Coronary artery (tissue), 2 donors: Measurements from ENCODE around the gene CEP112.

Source experiments
- DNase-seq: peaks from one replicate; pipeline ENCODE4 v3.0.0-alpha.2; 2017; ENCODE audit warnings: low spot score
- H3K27ac ChIP-seq, 2 donors: fragments of 200-600 bp; sonication (generic); one replicate each; pipeline ENCODE4 v1.5.1; 2016 to 2019
- H3K4me3 ChIP-seq: fragments of 200-600 bp; sonication (generic); 2 replicates; pipeline ENCODE4 v1.5.1; 2016; ENCODE audit warnings: mild to moderate bottlenecking, moderate library complexity
- TF ChIP-seq, protein P1 (sequence below): fragments of 200-600 bp; sonication (generic); IDR thresholded peaks from one replicate; pipeline ENCODE4 v1.5.1; 2019; ENCODE audit warnings: antibody characterized with exemption

Gene CEP112

DNA sequence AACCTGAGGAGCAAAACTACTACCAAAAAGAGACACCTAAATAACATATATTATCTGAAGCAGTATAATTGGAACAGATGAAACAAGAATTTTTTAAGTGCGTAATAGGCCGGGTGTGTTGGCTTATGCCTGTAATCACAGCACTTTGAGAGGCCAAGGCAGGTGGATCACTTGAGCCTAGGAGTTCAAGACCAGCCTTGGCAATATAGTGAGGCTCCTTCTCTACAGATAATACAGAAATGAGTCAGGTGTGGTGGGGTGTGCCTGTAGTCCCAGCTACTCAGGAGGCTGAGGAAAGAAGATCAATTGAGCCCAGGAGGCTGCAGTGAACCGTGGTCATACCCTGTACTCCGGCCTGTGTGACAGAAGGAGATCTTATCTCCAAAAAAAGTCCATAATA, 336.3 kb downstream of the CEP112 start:
- Histone ChIP-seq H3K4me3 (no peak overlapping the region), H3K27ac (no peak overlapping the region)
- DNase-seq, result no peak
- TF ChIP-seq, protein P1, sequence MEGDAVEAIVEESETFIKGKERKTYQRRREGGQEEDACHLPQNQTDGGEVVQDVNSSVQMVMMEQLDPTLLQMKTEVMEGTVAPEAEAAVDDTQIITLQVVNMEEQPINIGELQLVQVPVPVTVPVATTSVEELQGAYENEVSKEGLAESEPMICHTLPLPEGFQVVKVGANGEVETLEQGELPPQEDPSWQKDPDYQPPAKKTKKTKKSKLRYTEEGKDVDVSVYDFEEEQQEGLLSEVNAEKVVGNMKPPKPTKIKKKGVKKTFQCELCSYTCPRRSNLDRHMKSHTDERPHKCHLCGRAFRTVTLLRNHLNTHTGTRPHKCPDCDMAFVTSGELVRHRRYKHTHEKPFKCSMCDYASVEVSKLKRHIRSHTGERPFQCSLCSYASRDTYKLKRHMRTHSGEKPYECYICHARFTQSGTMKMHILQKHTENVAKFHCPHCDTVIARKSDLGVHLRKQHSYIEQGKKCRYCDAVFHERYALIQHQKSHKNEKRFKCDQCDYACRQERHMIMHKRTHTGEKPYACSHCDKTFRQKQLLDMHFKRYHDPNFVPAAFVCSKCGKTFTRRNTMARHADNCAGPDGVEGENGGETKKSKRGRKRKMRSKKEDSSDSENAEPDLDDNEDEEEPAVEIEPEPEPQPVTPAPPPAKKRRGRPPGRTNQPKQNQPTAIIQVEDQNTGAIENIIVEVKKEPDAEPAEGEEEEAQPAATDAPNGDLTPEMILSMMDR, result no peak

- DNase-seq, result no peak
- Histone ChIP-seq H3K4me3 (no peak overlapping the region), H3K27ac (no peak overlapping the region)
- TF ChIP-seq, protein P1, result no peak
Observed at GRCh38 chr17:65855245-65855644, 336.7 kb downstream of the CEP112 start.

DNA sequence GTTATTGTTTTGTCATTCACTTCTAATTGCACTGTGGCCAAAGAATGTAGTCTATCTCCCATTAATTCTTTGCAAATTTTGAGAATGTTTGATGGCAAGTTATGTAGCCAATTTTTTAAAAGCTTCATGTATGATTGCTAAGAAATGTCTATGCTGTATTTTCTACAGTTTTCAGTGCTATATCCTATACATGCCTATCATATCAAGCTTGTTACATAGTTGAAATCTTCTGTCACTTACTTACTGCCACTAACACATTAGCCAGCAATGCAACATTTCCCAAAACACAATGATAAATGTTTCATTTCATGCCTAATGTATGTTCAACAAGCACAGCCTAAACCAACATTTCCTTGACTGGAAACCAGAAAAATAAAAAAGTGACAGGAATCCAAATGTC, 338.1 kb downstream of the CEP112 start:
- TF ChIP-seq, protein P1, result no peak
- Histone ChIP-seq H3K27ac (no peak overlapping the region), H3K4me3 (no peak overlapping the region)
- DNase-seq, result no peak

GRCh38 chr17:65852911-65853310, 339.0 kb downstream of the CEP112 start:
- no peak overlapping the region for H3K4me3 ChIP-seq
- TF ChIP-seq, protein P1, result no peak

GRCh38 chr17:65851965-65852736, 339.8 kb downstream of the CEP112 start:
- TF ChIP-seq, protein P1, result no peak
- Histone ChIP-seq H3K4me3 (no peak overlapping the region), H3K27ac (no peak overlapping the region)
- DNase-seq, result no peak

More at GRCh38 chr17:65852911-65853310, 339.0 kb downstream of the CEP112 start:
- DNase-seq, result no peak
- H3K27ac ChIP-seq, result no peak overlapping the region

GRCh38 chr17:65850486-65850885, 341.4 kb downstream of the CEP112 start:
- Histone ChIP-seq H3K4me3 (no peak overlapping the region), H3K27ac (no peak overlapping the region)
- DNase-seq, result no peak
- TF ChIP-seq, protein P1, result no peak

- Histone ChIP-seq H3K4me3 (no peak overlapping the region), H3K27ac (no peak overlapping the region)
- DNase-seq, result no peak
- TF ChIP-seq, protein P1, result no peak
Observed at GRCh38 chr17:65848751-65849150, 343.2 kb downstream of the CEP112 start.
